Measurements from ENCODE around the gene SYT7.

SYT7 gene

DNA sequence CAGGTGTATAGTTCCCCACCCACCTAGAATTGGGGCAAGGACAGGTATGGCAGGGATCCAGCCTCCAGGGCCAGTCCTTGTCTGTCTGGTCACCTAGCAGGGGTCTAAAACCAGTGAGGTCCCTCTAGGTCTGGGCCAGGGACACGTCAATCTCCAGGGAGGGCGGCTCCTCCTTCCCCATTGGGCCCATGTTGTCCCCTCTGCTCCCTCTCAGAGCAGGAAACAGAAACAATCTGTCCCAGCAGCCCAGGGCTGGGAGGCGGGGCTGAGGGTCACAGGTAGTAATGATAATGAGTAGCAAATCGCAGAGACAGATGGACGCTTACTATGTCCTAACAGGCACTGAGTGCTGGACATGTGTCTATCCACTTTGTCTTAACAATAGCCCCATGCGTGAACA is 22.8 kb upstream of the SYT7 start:
- no peak overlapping the region for H3K27ac ChIP-seq

GRCh38 chr11:61602775-61603569 is 22.1 kb upstream of the SYT7 start:
- no peak for TF ChIP-seq CTCF (conservative IDR thresholded peaks at IDR 0.05)
- H3K27ac ChIP-seq, result no peak overlapping the region

More for the DNA sequence above, 22.8 kb upstream of the SYT7 start:
- TF ChIP-seq CTCF (conservative IDR thresholded peaks at IDR 0.05), result no peak

GRCh38 chr11:61601512-61601911 is 20.6 kb upstream of the SYT7 start:
- no peak for TF ChIP-seq CTCF (conservative IDR thresholded peaks at IDR 0.05)
- peak overlapping the region; percentile 61 for H3K27ac ChIP-seq

- TF ChIP-seq CTCF (conservative IDR thresholded peaks at IDR 0.05), result no peak
- peak overlapping the region; percentile 61; the same call in 1 of the 2 replicates for H3K27ac ChIP-seq
Observed at GRCh38 chr11:61599968-61600710, 19.3 kb upstream of the SYT7 start.

- H3K27ac ChIP-seq, result no peak overlapping the region
- TF ChIP-seq CTCF (conservative IDR thresholded peaks at IDR 0.05), result no peak
Observed at GRCh38 chr11:61598886-61599868, 18.3 kb upstream of the SYT7 start.

GRCh38 chr11:61598374-61598773 is 17.5 kb upstream of the SYT7 start:
- no peak overlapping the region for H3K27ac ChIP-seq
- no peak for TF ChIP-seq CTCF (conservative IDR thresholded peaks at IDR 0.05)
